Ishikawa (cell line): ENCODE measurements around the gene MAL.

Experiments
- CEBPB ChIP-seq: IDR thresholded peaks from 2 replicates; pipeline ENCODE4 v1.6.1; 2012
- CREB1 ChIP-seq: IDR thresholded peaks from 2 replicates; pipeline ENCODE4 v1.6.1; 2012; ENCODE audit warnings: low read depth
- EGR1 ChIP-seq: IDR thresholded peaks from 2 replicates; pipeline ENCODE4 v1.6.1; 2012
- EP300 ChIP-seq: IDR thresholded peaks from 2 replicates; pipeline ENCODE4 v1.6.1; 2012; ENCODE audit warnings: borderline replicate concordance
- FOXM1 ChIP-seq: IDR thresholded peaks from 2 replicates; pipeline ENCODE4 v1.6.1; 2012; ENCODE audit warnings: low read depth, borderline replicate concordance
- NFIC ChIP-seq: IDR thresholded peaks from 2 replicates; pipeline ENCODE4 v1.6.1; 2012
- RAD21 ChIP-seq: IDR thresholded peaks from 2 replicates; pipeline ENCODE4 v1.6.1; 2012; ENCODE audit warnings: low read depth
- TAF1 ChIP-seq: IDR thresholded peaks from 2 replicates; pipeline ENCODE4 v1.6.1; 2012; ENCODE audit warnings: low read depth, mild to moderate bottlenecking
- TCF12 ChIP-seq: IDR thresholded peaks from 2 replicates; pipeline ENCODE4 v1.6.1; 2012; ENCODE audit warnings: low read depth
- TEAD4 ChIP-seq: IDR thresholded peaks from 2 replicates; pipeline ENCODE4 v1.6.1; 2012
- YY1 ChIP-seq: IDR thresholded peaks from 2 replicates; pipeline ENCODE4 v1.6.1; 2012; ENCODE audit warnings: low read depth
- ZBTB7A ChIP-seq: IDR thresholded peaks from 2 replicates; pipeline ENCODE4 v1.6.1; 2012; ENCODE audit warnings: low read depth
- TF ChIP-seq, protein P1 (sequence below): IDR thresholded peaks from 2 replicates; pipeline ENCODE4 v1.6.1; 2012
- TF ChIP-seq, protein P2 (sequence below): IDR thresholded peaks from 2 replicates; pipeline ENCODE4 v1.6.1; 2012
- TF ChIP-seq, protein P3 (sequence below): IDR thresholded peaks from 2 replicates; pipeline ENCODE4 v1.6.1; 2012; ENCODE audit warnings: low read depth, mild to moderate bottlenecking

The MAL gene

DNA sequence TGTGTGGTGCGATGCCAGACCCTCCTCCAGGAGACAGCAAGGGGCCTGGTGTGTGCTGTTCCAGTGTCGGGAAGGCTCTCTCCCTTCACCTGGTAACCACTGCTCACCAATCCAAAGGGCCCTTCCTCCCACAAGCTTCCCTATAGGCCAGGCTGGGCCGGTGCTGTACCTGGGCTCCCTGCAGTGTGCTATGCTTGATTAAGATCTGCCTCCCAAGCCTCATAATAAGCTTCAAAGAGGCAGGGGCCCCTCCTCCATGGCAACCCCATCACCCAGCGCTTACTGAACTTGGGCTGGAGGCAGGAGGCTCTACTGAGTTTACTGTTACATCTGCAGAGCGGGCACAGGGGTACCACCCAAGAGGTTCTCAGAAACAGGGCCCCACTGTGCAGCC lies 4.5 kb upstream of the MAL start:
- TF ChIP-seq TCF12 (peak; percentile 63), FOXM1 (0 out of 2 replicates have a peak, but pooled peaks have one; percentile 24), ZBTB7A (no peak; the same call in 1 of the 2 replicates), TEAD4 (0 out of 2 replicates have a peak, but pooled peaks have one; percentile 39), CEBPB (no peak), EGR1 (no peak), TAF1 (no peak), EP300 (peak; percentile 70)
- TF ChIP-seq, protein P1, sequence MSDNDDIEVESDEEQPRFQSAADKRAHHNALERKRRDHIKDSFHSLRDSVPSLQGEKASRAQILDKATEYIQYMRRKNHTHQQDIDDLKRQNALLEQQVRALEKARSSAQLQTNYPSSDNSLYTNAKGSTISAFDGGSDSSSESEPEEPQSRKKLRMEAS: no peak; the same call in 1 of the 2 replicates
- TF ChIP-seq, protein P2, sequence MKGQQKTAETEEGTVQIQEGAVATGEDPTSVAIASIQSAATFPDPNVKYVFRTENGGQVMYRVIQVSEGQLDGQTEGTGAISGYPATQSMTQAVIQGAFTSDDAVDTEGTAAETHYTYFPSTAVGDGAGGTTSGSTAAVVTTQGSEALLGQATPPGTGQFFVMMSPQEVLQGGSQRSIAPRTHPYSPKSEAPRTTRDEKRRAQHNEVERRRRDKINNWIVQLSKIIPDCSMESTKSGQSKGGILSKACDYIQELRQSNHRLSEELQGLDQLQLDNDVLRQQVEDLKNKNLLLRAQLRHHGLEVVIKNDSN: 0 out of 2 replicates have a peak, but pooled peaks have one; percentile 21

DNA sequence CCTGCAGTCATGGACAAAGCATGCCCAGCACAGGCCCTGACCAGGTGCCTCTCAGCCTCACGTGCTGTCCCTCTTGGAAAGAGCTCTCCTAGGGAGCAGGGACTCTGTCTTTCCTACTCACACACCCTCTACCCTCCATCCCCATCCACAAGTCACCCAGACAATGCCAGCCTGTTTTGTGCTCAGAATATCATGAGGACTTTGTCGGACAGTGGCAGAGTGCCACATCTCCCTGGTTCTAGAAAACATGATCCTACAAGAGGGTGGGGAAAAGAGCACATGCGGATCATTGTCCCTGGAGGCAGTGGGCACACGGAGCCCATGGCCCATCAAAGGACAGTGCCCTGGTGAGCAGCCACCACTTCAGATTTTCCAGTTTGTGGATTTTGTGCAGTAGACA lies 3.7 kb upstream of the MAL start:
- TF ChIP-seq, protein P3, sequence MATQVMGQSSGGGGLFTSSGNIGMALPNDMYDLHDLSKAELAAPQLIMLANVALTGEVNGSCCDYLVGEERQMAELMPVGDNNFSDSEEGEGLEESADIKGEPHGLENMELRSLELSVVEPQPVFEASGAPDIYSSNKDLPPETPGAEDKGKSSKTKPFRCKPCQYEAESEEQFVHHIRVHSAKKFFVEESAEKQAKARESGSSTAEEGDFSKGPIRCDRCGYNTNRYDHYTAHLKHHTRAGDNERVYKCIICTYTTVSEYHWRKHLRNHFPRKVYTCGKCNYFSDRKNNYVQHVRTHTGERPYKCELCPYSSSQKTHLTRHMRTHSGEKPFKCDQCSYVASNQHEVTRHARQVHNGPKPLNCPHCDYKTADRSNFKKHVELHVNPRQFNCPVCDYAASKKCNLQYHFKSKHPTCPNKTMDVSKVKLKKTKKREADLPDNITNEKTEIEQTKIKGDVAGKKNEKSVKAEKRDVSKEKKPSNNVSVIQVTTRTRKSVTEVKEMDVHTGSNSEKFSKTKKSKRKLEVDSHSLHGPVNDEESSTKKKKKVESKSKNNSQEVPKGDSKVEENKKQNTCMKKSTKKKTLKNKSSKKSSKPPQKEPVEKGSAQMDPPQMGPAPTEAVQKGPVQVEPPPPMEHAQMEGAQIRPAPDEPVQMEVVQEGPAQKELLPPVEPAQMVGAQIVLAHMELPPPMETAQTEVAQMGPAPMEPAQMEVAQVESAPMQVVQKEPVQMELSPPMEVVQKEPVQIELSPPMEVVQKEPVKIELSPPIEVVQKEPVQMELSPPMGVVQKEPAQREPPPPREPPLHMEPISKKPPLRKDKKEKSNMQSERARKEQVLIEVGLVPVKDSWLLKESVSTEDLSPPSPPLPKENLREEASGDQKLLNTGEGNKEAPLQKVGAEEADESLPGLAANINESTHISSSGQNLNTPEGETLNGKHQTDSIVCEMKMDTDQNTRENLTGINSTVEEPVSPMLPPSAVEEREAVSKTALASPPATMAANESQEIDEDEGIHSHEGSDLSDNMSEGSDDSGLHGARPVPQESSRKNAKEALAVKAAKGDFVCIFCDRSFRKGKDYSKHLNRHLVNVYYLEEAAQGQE: no peak
- no peak for TF ChIP-seq CREB1
- TF ChIP-seq RAD21: no peak
- TF ChIP-seq, protein P1: no peak
- no peak for TF ChIP-seq TAF1
- no peak for TF ChIP-seq TEAD4
- TF ChIP-seq TCF12: no peak
- no peak for TF ChIP-seq EGR1
- no peak for TF ChIP-seq FOXM1
- TF ChIP-seq, protein P2: no peak
- TF ChIP-seq ZBTB7A: no peak
- no peak for TF ChIP-seq YY1
- TF ChIP-seq CEBPB: no peak
- TF ChIP-seq NFIC: no peak
- TF ChIP-seq EP300: no peak

DNA sequence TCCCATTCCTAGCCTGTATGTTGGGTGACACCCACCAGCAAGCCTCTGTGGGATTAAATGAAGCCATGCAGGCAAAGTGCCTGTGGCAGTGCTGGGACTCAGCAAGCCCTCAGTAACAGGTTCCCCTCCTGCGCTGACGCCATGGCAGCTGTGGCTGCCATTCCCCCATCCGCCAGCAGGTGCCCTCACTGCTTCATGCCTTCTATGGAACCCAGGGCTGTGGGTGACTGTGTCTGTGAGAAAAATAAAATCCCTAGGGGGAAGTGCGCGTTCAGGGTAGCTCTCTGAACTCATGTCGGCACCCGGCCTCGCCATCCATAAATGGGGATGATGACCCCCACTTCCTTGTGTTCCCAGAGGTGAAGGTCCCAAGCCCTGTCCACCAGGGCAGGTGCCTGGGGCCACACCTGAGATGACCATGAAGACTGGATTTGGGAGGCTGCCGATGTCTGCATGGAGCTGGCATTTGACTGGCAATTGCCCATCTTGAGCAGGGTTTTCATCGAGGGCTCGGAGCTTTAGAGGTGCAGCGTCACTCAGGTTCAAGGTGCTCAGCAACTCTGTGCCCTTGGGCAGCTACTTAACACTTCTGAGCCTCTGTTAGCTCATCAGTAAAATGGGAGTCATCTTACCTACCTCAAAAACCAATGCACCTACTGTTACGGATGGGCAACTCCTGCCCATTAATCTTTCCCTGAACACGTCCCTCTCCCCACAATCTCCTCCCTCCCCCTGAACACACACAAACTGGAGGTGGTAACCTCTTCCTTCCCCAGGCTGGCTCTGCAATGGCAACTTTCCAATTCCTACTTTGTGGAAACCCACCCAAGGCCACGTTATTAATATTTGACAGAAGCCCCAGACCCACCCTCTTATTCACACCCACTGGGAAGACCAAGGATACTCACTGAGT lies 2.9 kb upstream of the MAL start:
- peak; percentile 94 for TF ChIP-seq RAD21
- TF ChIP-seq ZBTB7A: no peak
- TF ChIP-seq TEAD4: no peak
- TF ChIP-seq, protein P2: no peak
- TF ChIP-seq EP300: 0 out of 2 replicates have a peak, but pooled peaks have one; percentile 53
- TF ChIP-seq TCF12: peak; percentile 27; the same call in 1 of the 2 replicates
- TF ChIP-seq YY1: peak; percentile 71; the same call in 1 of the 2 replicates

DNA sequence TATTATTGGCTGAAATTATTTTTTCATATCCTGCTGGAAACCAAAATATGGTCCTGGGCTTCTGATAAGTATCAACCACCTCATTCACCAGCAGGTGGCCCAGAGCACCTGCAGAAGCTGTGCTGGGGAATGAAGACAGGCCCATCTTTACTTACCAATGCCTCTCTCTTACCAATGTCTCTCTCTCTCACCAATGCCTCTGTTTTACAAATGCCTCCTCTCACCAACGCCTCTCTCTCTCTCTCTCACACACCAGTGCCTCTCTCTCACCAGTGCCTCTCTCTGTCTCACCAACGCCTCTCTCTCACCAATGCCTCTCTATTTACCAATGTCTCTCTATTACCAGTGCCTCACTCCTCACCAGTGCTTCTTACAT lies 2.3 kb upstream of the MAL start:
- TF ChIP-seq RAD21 (peak; percentile 75), NFIC (no peak)

DNA sequence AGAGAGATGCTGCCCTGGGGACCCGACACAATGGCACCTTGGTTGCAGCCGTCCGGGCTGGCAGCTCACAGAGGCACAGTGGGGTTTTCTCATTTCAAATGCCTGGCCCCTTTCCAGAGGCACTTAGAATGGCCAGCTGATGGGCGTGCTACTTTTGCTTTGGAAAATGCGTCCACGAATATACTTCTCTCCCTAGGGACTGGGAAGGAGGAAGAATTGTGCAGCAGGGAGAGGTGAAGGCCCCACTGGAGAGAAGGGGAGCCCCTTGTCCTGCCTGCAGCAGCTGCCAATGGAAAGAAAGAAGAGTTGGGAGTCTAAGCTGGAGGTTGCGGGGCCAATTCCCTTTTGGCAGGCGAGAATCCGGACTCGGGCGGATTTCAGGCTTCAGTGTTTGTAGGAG lies 1.1 kb upstream of the MAL start:
- 0 out of 2 replicates have a peak, but pooled peaks have one; percentile 14 for TF ChIP-seq EP300
- peak; percentile 80 for TF ChIP-seq NFIC
- TF ChIP-seq, protein P1: no peak

DNA sequence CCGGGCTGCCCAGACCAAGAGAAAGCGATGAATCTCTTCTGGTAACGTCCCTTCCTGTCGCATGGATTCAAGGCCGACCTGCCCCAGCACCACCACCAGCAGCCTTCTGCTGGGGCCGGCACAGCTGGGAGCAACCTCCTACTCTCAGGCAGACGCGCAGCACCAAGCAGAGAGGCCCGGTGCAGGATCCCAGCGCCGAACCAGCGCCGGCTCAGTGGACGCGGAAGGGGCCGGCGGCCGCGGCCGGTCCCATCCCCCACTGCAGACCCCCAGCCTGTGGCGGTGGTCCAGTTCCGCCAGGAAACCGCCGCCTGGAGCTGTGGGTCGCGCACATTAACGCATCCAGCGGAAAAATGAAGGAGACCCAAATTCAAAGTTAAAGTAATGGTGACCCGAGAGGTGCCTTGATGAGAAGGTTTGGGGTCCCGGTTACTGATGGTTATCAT lies 525 bp upstream of the MAL start:
- TF ChIP-seq EGR1: no peak

DNA sequence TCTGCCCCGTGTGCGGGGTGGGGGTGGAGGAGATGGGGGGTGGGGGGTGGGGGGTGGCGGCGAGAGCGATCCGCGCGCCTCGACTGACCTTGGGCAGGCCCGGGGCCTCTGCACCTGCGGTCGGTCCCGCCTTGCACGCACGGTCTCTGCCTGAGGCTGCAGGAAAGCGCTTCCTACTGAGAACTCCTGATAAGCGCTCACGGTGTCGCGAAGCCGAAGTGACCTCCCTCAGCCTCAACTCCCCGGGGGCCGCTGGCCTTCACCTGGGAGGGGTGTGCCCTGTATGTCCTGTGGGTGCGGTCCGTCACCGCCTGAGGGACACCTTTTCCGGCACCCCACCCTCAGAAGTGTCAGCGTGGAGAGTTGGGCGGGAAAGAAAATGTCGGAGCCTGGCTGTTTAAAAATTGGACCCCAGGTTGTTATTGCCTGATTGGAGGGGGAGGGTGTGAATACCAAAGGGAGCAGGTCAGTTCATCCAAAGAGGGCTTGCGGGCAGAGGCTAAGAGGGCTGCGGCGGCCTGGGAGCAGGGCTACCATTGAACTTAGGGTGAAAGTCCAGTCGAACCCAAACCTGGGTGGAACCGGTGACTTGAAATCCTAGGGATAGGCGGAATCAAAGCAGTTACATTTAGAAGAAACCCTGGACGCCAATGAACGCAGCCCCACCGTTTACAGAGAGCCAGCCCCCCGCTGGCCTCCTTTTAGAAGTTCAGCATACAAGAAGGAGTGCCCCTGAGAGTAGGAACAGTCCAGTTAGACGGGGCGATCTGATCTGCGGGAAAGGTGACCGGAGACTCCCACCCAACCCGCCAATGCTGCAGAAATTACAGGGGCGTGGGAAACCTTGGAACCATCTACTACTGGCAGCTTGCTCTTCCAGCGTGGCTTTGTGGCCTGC lies 1.2 kb downstream of the MAL start:
- no peak for TF ChIP-seq NFIC
- no peak for TF ChIP-seq YY1
- TF ChIP-seq EP300: no peak
- no peak for TF ChIP-seq FOXM1
